HPDE6-E6E7 (cell line): ENCODE results near the gene COL18A1.
A peak's percentile ranks its signal among the peaks of the same experiment; 100 is the strongest.

ENCODE experiments used
- DNase-seq: peaks from one replicate; pipeline ENCODE4 v3.0.0; 2011; ENCODE audit warnings: missing footprints; ENCODE audit errors: extremely low spot score

The COL18A1 gene

DNA sequence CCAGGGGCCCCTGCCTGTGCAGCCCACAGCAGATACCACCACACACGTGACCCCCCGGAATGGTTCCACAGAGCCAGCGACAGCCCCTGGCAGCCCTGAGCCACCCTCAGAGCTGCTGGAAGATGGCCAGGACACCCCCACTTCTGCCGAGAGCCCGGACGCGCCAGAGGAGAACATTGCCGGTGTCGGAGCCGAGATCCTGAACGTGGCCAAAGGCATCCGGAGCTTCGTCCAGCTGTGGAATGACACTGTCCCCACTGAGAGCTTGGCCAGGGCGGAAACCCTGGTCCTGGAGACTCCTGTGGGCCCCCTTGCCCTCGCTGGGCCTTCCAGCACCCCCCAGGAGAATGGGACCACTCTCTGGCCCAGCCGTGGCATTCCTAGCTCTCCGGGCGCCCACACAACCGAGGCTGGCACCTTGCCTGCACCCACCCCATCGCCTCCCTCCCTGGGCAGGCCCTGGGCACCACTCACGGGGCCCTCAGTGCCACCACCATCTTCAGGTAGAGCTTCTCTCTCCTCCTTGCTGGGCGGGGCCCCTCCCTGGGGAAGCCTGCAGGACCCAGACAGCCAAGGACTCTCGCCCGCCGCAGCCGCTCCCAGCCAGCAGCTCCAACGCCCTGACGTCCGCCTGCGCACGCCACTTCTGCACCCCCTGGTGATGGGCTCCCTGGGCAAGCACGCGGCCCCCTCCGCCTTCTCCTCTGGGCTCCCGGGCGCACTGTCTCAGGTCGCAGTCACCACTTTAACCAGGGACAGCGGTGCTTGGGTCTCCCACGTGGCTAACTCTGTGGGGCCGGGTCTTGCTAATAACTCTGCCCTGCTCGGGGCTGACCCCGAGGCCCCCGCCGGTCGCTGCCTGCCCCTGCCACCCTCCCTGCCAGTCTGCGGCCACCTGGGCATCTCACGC, 51.0 kb downstream of the COL18A1 start:
- no peak for DNase-seq

DNA sequence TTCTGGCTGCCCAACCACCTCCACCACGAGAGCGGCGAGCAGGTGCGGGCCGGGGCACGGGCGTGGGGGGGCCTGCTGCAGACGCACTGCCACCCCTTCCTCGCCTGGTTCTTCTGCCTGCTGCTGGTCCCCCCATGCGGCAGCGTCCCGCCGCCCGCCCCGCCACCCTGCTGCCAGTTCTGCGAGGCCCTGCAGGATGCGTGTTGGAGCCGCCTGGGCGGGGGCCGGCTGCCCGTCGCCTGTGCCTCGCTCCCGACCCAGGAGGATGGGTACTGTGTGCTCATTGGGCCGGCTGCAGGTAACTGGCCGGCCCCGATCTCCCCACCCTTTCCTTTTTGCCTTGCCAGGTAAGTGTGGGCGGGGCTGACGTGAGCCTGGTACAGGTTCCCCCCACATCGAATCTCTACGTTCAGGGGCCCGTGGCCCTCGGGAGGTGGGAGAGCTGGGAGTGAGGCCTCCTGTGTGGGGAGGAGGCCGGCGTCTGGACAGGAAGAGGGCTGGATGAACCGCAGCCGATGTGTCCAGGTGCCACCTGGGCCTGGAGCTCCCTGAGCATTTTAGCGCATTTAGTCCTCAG, 51.7 kb downstream of the COL18A1 start:
- no peak for DNase-seq

DNA sequence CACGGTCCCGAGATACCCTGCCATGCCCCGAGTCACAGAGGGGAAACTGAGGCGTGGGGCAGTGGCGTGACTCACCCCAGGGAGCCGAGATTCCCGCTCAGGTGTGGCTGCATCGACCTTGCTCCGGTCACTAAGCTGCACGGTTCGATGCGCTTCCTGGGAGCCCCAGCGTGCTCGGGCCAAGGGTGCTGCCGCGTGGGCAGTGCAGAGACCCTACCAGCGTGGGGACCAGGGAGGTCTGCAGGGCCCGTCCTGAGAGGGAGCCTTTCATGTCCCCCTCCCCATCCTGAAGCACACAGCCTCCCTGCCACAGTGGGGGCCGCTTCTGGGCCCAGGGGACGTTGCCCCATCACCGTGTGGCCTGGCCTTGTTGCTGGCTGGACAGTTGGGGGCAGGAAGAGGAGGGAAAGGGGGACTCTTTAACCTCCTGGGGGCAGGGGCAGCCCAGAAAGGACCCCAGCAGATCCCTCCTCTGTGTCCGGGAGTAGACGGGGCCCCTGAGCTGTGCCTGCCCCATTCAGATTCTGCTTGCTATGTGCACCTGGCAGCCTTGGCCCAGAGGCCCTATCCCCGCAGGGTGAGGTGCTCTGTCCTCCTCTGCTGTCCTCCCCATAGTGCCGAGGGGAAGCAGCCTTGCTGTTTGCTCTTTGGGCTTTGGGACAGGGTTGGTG, 52.3 kb downstream of the COL18A1 start:
- no peak for DNase-seq

DNA sequence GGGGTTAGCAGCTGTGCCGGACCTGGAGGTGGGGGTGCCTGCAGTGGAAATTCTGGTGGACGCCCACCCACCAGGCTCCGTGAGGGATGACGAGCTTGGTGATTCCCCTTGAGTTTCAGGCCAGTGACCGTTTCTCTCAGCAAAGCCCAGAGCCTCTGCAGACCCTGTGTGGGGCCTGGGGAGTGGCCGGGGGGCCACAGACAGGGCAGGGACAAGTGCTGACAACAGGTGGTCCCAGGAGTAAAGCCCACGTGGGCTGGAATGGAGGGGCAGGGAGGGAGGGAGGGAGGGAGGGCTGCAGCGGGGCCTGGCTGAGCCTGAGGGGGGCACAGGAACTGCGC, 52.8 kb downstream of the COL18A1 start:
- no peak for DNase-seq

DNA sequence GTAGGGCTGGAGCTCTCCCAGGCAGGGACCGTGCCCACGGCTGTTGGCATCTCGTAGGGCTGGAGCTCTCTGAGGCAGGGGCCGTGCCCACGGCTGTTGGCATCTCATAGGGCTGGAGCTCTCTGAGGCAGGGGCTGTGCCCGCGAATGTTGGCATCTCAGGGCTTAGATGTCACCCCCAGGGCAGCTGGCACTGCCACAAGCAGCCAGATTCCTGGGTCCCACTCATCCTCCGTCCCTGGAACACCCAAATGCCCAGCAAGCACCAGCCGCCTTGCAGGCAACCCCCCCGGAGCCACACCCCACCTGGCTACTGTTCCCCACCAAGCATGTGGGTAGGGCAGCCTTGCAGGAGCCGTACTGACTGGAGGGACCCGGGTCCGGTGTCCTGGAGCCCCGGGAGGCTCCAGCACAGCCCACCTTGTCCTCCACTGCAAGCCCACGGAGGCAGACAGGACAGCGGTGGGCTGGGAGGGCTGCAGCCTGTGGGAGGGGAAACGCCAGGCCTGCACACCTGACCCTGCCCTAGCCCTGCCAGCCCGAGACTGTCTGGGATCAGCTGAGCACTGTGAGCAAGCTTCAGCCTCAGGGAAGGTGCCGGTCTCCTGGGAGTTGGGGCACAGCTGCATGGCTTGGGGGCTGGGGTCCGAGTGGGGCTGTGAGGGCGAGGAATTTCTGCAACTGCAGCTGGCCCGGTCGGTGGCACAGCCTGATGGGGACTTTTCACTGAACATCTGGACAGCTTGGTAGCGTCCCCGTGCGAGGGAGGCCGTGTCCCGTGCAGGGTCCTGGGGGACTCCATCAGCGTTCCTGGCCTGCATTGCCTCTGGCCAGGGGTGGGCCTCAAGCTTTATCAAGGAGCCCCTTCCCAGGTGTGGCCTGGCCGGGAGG, 53.6 kb downstream of the COL18A1 start:
- DNase-seq: no peak

DNA sequence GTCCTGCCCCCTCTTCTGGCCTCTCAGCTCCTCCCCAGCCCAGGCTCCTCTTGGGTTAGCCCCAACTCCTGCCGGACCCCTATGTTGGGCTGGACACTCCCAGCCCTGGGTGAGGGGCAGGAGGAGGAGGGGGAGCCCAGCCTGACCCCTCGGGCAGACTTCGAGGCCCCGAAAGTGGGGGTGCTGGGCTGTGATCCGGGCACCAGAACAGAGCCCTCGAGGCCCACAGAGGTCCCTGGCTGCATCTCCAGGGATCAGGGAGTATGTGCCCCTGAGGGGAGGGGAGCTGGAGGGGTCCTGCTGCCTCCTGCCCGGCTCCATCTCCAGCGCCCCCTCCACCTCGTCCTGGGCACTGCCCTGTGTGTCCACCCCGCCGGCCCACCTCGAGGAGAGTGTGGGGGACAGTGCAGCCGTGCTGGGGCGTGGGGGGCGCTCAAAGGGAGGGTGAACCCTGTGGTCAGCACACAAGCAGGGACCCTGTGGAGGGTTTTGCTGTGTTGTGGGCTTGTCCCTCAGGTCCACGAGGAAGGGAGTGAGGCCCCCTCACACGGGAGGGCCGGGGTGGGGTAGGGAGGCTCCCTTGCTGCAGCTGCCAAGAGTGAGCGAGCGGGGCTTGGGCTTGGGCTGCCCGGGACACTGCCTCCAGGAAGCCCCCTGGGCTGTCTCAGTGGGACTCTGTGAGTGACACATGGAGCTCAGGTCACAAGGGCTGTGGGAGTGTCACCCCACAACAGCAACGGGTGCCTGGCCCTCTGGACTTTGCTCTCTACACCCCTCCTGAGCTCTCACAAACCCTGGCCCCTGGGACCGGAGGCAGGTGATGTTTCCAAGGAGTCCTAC, 54.4 kb downstream of the COL18A1 start:
- DNase-seq: no peak

DNA sequence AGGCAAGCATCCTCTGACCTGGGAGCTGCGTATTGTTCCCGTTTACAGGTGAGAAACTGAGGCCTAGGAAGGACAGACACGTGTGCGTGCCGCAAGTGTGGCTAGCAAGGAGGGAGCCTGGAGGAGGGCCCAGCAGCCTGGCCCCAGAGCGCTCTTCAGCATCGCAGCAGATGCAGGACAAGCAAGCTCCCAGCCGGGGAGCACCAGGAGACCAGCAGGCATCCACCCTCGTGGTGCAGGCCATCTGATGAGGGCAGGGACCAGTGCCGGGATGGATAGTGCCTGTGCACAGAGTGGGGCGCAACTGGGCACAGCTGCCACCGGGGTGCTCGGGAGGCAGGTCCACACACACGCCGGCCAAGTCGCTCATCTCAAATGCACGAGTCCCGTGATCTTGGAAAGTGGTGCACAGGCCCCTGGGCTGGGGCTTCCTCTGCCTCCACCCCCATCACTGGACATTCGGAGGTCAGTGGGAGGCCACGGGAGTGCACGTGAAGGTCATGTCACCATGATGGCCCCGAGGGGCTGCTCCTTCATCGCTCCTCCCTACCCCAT, 55.1 kb downstream of the COL18A1 start:
- DNase-seq: no peak

DNA sequence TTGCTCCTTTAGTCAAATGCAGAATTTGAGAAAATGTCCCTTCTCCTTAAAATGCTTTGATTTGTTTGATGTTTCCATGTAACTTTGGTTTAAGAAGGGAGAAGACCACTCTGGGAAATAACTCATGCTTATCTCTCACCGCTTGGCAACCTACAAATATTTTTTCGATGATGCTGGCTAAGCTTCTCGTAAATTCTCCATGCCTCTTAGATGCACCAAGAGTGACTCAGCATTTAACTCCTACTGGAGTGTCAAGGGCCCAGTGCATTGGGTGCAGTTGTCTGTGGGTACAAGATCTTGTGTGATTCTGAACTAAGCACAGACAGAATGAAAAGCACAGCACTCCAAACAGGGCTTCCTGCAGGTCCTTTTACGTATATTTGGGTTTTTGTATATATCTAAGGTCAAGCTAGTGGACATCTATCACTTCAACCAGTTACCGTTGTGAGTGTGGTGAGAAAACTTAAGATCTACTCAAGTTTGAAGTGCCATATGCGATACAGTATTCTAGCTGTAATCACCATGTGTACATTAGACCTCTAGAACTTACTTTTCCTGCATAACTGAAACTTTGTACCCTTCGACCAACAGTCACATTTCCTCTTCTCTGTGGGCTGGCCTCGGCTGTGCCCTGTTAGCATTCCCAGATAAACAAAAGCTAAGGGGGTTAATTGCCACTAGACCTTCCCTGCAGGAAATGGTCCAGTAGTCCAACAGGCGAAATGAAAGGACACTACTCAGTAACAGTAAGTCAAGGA, 55.8 kb downstream of the COL18A1 start:
- no peak for DNase-seq

DNA sequence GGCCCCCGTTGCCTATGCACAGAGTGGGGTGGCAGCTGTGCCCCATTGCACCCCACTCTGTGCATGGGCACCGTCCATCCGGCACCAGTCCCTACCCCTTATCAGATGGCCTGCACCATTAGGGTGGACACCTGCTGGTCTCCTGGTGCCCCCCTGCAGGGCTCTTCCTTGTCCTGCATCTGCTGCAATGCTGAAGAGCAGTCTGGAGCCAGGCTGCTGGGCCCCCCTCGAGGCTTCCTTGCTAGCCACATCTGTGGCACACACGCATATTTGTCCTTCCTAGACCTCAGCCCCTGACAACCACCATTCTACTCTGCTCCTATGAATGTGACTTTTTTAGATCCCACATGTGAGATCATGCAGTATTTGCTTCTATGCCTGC, 56.4 kb downstream of the COL18A1 start:
- no peak for DNase-seq

DNA sequence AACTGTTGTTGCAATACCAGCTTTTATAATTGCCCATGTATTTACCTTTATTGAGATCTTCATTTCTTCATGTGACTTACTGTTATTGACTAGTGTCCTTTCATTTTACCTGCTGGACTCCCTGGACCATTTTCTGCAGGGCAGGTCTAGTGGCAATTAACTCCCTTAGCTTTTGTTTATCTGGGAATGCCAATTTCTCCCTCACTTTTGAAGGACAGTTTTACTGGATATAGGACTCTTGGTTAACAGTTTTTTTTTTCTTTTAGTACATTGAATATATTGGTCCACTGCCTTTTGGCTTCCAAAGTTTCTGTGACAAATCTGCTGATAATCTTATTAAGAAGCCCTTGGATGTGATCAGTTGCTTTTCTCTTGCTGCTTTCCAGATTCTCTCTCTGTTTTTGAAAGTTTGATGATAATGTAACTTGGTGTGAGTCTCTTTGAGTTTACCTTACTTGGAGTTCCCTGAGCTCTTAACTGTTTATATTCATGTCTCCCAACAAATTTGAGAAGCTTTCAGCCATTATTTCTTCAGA, 56.9 kb downstream of the COL18A1 start:
- no peak for DNase-seq

DNA sequence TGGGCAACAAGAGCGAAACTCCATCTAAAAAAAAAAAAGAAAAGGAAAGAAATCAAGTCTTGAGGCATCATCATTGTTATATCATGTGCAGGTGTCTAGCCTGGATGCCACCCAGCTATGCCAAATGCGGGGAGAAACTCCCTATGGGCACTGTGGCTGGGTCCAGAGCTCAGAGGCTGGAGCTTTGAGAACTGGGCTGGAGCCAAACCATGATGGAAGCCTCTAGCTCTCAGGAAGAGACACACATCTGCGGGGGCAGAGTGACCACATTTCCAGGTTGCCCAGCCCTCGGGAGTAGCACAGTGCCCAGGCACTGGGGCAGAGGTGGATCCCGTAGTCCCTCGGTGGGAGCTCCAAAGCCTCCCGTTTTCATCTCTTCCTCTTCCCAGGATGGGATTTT, 58.9 kb downstream of the COL18A1 start:
- DNase-seq: no peak

DNA sequence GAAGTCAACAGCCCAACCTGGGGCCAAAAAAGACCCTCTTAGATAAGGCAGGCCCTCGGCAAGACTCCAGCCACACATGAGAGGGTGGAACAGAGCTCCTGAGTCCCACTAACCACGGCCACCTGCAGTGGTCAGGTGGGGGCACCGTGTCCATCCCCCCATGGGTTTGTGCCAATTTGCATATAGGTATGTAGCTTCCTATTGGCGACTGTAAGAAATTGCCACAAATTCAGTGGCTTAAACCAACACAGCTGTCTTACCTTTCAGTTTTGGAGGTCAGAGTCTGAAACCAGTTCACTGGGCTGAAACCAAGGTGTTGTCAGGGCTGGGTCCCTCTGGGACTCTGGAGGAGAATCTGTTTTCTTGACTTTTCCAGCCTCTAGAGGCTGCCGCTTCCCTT, 59.3 kb downstream of the COL18A1 start:
- no peak for DNase-seq

DNA sequence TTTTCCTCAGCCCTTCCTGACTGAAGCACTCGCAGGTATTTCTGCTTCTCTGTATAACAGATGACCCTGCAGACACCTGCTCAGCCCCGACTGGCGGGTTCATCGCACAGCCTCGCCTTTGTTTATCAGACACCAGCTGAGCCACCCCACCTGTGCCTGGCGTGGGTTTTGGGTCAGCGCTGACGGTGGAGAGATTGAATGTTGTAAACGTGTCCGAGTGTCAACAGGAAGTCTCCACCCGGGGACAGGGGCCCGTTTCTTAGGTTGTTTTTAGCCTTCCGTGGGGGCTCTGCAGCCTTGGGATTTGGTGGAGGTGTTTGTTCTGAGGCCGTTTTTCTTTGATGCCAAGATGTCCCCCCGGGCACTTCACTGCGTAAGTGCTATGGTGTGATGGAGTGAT, 60.1 kb downstream of the COL18A1 start:
- no peak for DNase-seq

DNA sequence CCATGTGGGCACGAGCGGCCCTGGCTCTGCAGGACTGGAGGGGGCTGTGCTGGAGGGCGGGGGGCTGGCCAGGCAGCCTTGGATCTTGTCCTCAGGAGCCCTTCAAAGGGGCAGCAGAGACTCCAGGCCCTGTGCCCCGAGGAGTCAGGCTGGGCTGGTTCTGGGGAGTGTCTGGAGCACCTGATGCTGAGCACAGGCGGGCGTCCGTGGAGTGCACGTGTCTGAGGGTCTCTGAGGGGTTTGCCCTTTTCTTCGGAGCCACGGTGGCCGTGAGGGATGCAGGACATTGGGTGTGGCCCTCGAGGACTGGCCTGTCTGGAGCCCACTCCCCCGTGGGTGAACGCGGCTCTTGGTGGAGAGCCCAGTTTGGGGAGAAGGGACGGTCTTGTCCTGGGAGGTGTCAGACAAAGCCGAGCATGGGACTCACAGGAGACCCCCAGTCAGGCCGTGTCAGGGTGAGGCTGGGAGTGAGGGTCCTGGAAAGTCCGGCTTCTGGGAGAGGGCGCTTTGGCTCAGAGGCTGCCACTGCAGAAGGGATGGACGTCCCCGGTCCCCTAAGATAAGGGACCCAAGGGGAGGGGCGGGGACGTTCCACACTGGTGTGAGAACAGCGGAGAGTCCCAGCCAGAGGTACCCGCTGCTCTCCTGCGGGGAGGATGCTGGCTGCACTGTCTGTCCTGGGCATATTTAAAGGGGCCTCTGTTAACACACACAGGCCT, 60.8 kb downstream of the COL18A1 start:
- no peak for DNase-seq

DNA sequence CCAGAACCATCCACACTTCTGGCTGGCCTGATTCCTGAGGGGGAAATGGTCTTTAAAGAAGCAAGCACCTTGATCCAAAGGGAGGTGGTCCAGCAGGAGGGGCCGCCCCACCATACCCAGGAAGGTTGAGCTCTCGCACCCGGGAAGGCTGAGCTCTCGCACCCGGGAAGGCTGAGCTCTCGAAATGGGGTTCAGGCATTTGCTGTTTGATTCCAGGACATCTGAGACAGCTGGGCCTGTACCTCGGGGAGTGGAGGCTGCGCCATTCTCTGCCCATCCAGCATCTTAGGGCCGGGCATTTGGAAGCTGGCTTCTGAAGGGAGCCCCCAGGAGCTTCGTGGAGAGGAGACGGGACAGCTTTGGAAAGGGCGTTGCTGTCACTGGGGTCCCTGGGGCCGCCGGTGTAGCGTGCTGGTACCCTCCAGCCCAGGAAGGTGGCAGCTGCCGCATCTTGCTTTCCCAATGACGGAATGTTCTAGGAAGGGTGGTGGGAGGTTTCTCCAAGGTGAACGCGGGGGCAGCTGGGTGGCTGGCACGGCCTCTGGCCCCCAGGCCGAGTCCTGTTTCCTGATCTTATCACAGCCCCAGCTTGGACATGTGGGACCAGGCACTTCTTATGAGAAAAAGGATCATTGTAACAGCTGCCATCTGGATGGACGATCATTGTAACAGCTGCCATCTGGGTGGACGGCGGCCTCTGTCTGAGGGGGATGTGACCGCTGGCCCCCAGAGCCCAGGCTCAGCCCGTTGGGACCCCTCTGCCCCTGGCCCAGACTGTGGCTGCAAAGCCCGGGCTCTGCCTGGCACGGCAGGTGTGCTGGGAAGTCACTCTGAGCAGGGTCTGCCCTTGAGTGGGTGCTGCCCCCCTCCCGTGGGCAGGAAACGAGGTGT, 61.6 kb downstream of the COL18A1 start:
- DNase-seq: no peak

DNA sequence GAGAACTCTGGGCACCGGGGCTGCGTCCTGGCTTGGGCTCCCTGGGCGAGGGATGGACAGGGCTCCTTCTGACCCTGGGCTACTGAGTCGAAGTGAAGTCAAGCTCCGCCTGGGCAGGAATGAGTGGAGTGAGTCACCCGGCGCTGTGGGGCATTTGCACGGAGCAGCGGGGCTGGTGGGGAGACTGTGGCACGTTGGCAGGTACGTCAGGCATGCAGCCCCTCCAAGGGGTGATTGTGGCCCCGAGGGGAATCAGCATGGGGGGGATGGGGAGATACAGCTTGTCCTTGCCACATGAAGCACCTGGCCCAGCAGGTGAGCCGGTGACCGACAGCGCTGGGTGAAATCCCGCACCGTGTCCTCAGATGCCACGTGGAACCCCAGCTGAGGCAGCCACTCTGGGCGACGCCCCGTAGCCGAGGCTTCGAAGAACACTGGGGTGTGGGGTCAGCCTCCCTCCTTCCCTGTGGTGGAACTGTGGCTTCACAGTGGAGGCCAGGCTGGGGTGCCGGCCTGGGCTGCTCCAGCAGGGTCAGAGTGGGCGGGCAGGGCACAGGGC, 62.3 kb downstream of the COL18A1 start:
- DNase-seq: peak; percentile 27

DNA sequence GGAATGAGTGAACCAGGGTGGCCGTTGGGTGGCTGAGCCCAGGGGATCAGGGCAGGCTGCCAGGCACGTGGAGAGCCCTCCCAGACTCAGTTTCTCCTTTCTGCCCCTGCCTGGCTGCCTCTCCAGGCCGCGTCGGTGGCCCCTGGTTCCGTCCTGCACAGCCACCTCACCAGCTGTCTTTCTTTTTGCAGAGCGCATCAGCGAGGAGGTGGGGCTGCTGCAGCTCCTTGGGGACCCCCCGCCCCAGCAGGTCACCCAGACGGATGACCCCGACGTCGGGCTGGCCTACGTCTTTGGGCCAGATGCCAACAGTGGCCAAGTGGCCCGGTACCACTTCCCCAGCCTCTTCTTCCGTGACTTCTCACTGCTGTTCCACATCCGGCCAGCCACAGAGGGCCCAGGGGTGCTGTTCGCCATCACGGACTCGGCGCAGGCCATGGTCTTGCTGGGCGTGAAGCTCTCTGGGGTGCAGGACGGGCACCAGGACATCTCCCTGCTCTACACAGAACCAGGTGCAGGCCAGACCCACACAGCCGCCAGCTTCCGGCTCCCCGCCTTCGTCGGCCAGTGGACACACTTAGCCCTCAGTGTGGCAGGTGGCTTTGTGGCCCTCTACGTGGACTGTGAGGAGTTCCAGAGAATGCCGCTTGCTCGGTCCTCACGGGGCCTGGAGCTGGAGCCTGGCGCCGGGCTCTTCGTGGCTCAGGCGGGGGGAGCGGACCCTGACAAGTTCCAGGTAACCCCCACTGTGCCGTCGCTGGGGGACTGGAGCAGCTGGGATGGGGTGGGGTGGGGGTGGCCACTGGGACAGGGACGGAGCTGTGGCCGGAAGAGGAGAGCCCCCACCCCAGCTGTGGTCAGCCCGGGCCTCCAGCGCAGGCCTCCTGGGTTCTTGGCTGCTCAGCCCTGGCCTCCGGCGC, 63.3 kb downstream of the COL18A1 start:
- no peak for DNase-seq
